Mucosa of descending colon (tissue), 3 donors: ENCODE measurements around the gene TMEM62. TPM values are rescaled to one million over a fixed set of nuclear protein-coding genes. Genes with fewer than 3 reads are reported as not detected.

Source experiments
- ATAC-seq: fragments of 200-7000 bp; cut with Tn5 transposase; one replicate; pipeline ENCODE4 v1.9.1; 2020; ENCODE audit warnings: mild to moderate bottlenecking, moderate library complexity
- DNase-seq, 3 donors: peaks; one replicate each; pipeline ENCODE4 v3.0.0-alpha.2; 2020
- H3K36me3 ChIP-seq: fragments of 200-600 bp; one replicate; pipeline ENCODE4 v1.8.0; 2021; ENCODE audit warnings: low read depth, mild to moderate bottlenecking
- H3K4me1 ChIP-seq: fragments of 200-600 bp; one replicate; pipeline ENCODE4 v1.8.0; 2021; ENCODE audit warnings: low read depth, mild to moderate bottlenecking
- H3K4me3 ChIP-seq: fragments of 200-600 bp; one replicate; pipeline ENCODE4 v1.8.0; 2021; ENCODE audit warnings: mild to moderate bottlenecking
- H3K9me3 ChIP-seq: fragments of 200-600 bp; one replicate; pipeline ENCODE4 v1.8.0; 2021; ENCODE audit warnings: mild to moderate bottlenecking
- CTCF ChIP-seq: fragments of 200-600 bp; IDR thresholded peaks from one replicate; pipeline ENCODE4 v1.8.0; 2022; ENCODE audit warnings: antibody characterized with exemption, mild to moderate bottlenecking
- intact Hi-C, 2 donors: fragments of 100-400 bp; cut with DNase I in 1 of 2; cut with micrococcal nuclease in 1 of 2; formaldehyde crosslinking; loops; one replicate each; pipeline versions ENCODE4 v1.11.0 to v1.11.1; 2022; cut with DNase I, micrococcal nuclease
- total RNA-seq, 3 donors: library from RNA; stranded (reverse); fragmentation: NEBNext Ultra II Directional in 2 of 3; extraction: Animal tissue kit (Norgen Biotek cat#: 25700) in 2 of 3; gene quantifications; one replicate each; pipeline versions ENCODE4 v1.2.1 to v1.2.4, GENCODE V29; 2021 to 2023
- donor health status: DM: no; HTN: no; CAD: no; lungs with moderate emphysema.
- donor health status: DM: no; HTN: no; CAD: no.
- donor health status: DM: no; HTN: yes; CAD: no.

Gene TMEM62
- total RNA-seq, 3 donors from 2014 or later: 26.8 to 43.7 (median 34.9) TPM

GRCh38 chr15:43100971-43101370, 32.4 kb upstream of the TMEM62 start:
- no peak for TF ChIP-seq CTCF
- intact Hi-C loops: no loop called here
- H3K4me3 ChIP-seq: no peak overlapping the region
- no peaks in the 10 kb centered on the region for H3K9me3 ChIP-seq
- H3K4me1 ChIP-seq: peaks cover 10% of the 10 kb centered on the region
- no peak for ATAC-seq
- DNase-seq: no peak
- H3K36me3 ChIP-seq: no peaks in the 10 kb centered on the region

GRCh38 chr15:43102187-43102586, 31.2 kb upstream of the TMEM62 start:
- H3K36me3 ChIP-seq: no peaks in the 10 kb centered on the region
- no peak for TF ChIP-seq CTCF
- no peak overlapping the region for H3K4me3 ChIP-seq
- H3K4me1 ChIP-seq: peaks cover 16% of the 10 kb centered on the region
- intact Hi-C loops: no loop called here
- H3K9me3 ChIP-seq: no peaks in the 10 kb centered on the region
- no peak for ATAC-seq
- DNase-seq: no peak

GRCh38 chr15:43103907-43104306, 29.5 kb upstream of the TMEM62 start:
- Histone ChIP-seq H3K4me3 (no peak overlapping the region), H3K9me3 (no peaks in the 10 kb centered on the region), H3K4me1 (peaks cover 13% of the 10 kb centered on the region), H3K36me3 (no peaks in the 10 kb centered on the region)
- ATAC-seq (no peak), DNase-seq (no peak)
- intact Hi-C loops: no loop called here
- no peak for TF ChIP-seq CTCF

- no peaks in the 10 kb centered on the region for H3K9me3 ChIP-seq
- DNase-seq: no peak
- ATAC-seq: no peak
- no peaks in the 10 kb centered on the region for H3K36me3 ChIP-seq
- TF ChIP-seq CTCF: no peak
- intact Hi-C loops: no loop called here
- H3K4me3 ChIP-seq: no peak overlapping the region
- H3K4me1 ChIP-seq: peaks cover 13% of the 10 kb centered on the region
These were observed 29.0 kb upstream of the TMEM62 start for GRCh38 chr15:43104426-43104825.

GRCh38 chr15:43105077-43105736, 28.2 kb upstream of the TMEM62 start:
- ATAC-seq (peak; percentile 74), DNase-seq (peak in 1 of 3 donors; percentile 41)
- intact Hi-C loops: no loop called here
- Histone ChIP-seq H3K4me3 (peak overlapping the region; percentile 61), H3K4me1 (peaks cover 13% of the 10 kb centered on the region), H3K9me3 (no peaks in the 10 kb centered on the region), H3K36me3 (no peaks in the 10 kb centered on the region)
- no peak for TF ChIP-seq CTCF
